OCI-LY7 (cell line): Measurements from ENCODE around the gene NCKAP5. TPM values are rescaled to one million over a fixed set of nuclear protein-coding genes. Genes with fewer than 3 reads are reported as not detected.

ENCODE experiments used
- BruUV-seq: library from RNA; stranded (reverse); fragments of 400-500 nt; replicated peaks from 2 replicates; lab custom pipeline; 2021; lab: Mats Ljungman, UMichigan
- CTCF ChIA-PET: fragments of 300-600 bp; sonication (Branson Sonifier 250); formaldehyde crosslinking; loops from one replicate; lab custom pipeline; 2022; ENCODE audit warnings: antibody characterized with exemption; ENCODE audit not compliant: unreplicated experiment; lab: Charles Lee
- POLR2A ChIA-PET: fragments of 300-600 bp; sonication (Branson Sonifier 250); formaldehyde crosslinking; loops from one replicate; lab custom pipeline; 2022; ENCODE audit warnings: antibody characterized with exemption; lab: Charles Lee
- DNase-seq: peaks from one replicate; pipeline ENCODE4 v3.0.0-alpha.2; 2015; ENCODE audit warnings: low spot score
- H2AFZ ChIP-seq: fragments of 200-600 bp; sonication (generic), shearing (Covaris generic); 2 replicates; pipeline ENCODE4 v1.6.1; 2014; ENCODE audit warnings: mild to moderate bottlenecking, antibody characterized with exemption, low read length, moderate library complexity
- H3K27ac ChIP-seq: fragments of 200-600 bp; sonication (generic); 2 replicates; pipeline ENCODE4 v1.5.1; 2014; ENCODE audit warnings: mixed run types, low read depth, mild to moderate bottlenecking, moderate library complexity, low read length, inconsistent platforms; ENCODE audit not compliant: poor library complexity, severe bottlenecking
- H3K36me3 ChIP-seq: fragments of 200-600 bp; sonication (generic); 2 replicates; pipeline ENCODE4 v1.6.1; 2014; ENCODE audit warnings: mild to moderate bottlenecking, antibody characterized with exemption, low read length, moderate library complexity, mixed read lengths; ENCODE audit not compliant: insufficient read depth
- H3K4me1 ChIP-seq: fragments of 200-600 bp; sonication (generic); 2 replicates; pipeline ENCODE4 v1.5.1; 2014; ENCODE audit warnings: mild to moderate bottlenecking, low read length; ENCODE audit not compliant: insufficient read depth, poor library complexity, severe bottlenecking
- H3K4me2 ChIP-seq: fragments of 200-600 bp; sonication (generic); 2 replicates; pipeline ENCODE4 v1.6.1; 2014; ENCODE audit warnings: mild to moderate bottlenecking, low read length
- H3K4me3 ChIP-seq: fragments of 200-600 bp; sonication (generic); 2 replicates; pipeline ENCODE4 v1.5.1; 2014; ENCODE audit warnings: mild to moderate bottlenecking, low read depth, low read length; ENCODE audit not compliant: poor library complexity, severe bottlenecking
- H3K79me2 ChIP-seq: fragments of 200-600 bp; sonication (generic); 2 replicates; pipeline ENCODE4 v1.6.1; 2016; ENCODE audit warnings: low read depth, mild to moderate bottlenecking, low read length, moderate library complexity, mixed read lengths; ENCODE audit not compliant: insufficient read depth
- H3K9me2 ChIP-seq: fragments of 200-600 bp; sonication (generic); 2 replicates; pipeline ENCODE4 v1.6.1; 2016; ENCODE audit warnings: mild to moderate bottlenecking, low read length, mixed read lengths; ENCODE audit not compliant: insufficient read depth
- H3K9me3 ChIP-seq: fragments of 200-600 bp; sonication (generic); 2 replicates; pipeline ENCODE4 v1.6.1; 2014; ENCODE audit warnings: mild to moderate bottlenecking, mixed run types, low read length, mixed read lengths
- H4K20me1 ChIP-seq: fragments of 200-600 bp; sonication (generic); 2 replicates; pipeline ENCODE4 v1.6.1; 2014; ENCODE audit warnings: mild to moderate bottlenecking, antibody characterized with exemption, low read length, moderate library complexity, mixed read lengths; ENCODE audit not compliant: insufficient read depth
- EZH2phosphoT487 ChIP-seq: fragments of 200-600 bp; sonication (generic); IDR thresholded peaks from 2 replicates; pipeline ENCODE4 v1.6.1; 2018; ENCODE audit warnings: low read depth, borderline replicate concordance, mild to moderate bottlenecking, mixed run types, antibody characterized with exemption, low read length, moderate library complexity, mixed read lengths
- intact Hi-C: fragments of 100-400 bp; cut with micrococcal nuclease; formaldehyde crosslinking; loops from one replicate; pipeline ENCODE4 v1.10.0; 2022; ENCODE audit not compliant: unreplicated experiment
- total RNA-seq, 2 experiments: library from RNA; depleted of rRNA in 1 of 2; stranded (reverse); fragments of >200 nt in 1 of 2; shearing (Covaris generic) in 1 of 2; gene quantifications; 2 replicates each; pipeline ENCODE4 v1.2.3, GENCODE V29; 2014 to 2022
- TF ChIP-seq, protein P1 (sequence below): fragments of 200-600 bp; sonication (generic); conservative IDR thresholded peaks from 2 replicates; pipeline ENCODE4 v1.5.1; 2014; ENCODE audit warnings: mild to moderate bottlenecking, antibody characterized with exemption, low read length, moderate library complexity, mixed read lengths

Gene NCKAP5
- total RNA-seq, 2 experiments from 2014 or later: not detected

DNA sequence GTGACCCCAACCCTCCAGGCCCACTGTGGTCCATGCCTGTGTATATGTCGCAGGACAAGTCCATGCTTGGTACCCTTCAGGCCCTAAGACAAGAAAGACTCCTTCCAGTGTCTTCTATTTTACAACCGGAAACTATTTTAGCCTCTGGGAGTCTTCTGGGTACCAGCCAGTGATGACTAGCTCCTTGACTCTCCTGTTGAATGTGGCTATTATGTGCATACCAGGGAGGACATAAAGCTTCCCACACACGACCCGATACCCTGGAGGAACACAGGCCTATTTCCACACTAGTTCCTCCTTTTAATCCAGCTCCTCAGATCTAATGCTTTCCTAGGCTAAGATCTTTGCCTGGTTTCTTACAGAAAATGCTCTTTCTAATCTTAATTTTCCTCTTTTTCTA is 178.1 kb downstream of the NCKAP5 start:
- Histone ChIP-seq H3K79me2 (no peaks in the 10 kb centered on the region), H3K4me3 (no peak overlapping the region), H3K9me2 (no peaks in the 10 kb centered on the region), H3K4me2 (no peak overlapping the region), H3K9me3 (no peaks in the 10 kb centered on the region), H3K4me1 (no peaks in the 10 kb centered on the region), H3K27ac (no peak overlapping the region), H4K20me1 (no peaks in the 10 kb centered on the region), H3K36me3 (no peaks in the 10 kb centered on the region), H2AFZ (no peak overlapping the region)
- POLR2A ChIA-PET: no interaction called here
- intact Hi-C loops: no loop called here
- TF ChIP-seq, protein P1, sequence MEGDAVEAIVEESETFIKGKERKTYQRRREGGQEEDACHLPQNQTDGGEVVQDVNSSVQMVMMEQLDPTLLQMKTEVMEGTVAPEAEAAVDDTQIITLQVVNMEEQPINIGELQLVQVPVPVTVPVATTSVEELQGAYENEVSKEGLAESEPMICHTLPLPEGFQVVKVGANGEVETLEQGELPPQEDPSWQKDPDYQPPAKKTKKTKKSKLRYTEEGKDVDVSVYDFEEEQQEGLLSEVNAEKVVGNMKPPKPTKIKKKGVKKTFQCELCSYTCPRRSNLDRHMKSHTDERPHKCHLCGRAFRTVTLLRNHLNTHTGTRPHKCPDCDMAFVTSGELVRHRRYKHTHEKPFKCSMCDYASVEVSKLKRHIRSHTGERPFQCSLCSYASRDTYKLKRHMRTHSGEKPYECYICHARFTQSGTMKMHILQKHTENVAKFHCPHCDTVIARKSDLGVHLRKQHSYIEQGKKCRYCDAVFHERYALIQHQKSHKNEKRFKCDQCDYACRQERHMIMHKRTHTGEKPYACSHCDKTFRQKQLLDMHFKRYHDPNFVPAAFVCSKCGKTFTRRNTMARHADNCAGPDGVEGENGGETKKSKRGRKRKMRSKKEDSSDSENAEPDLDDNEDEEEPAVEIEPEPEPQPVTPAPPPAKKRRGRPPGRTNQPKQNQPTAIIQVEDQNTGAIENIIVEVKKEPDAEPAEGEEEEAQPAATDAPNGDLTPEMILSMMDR: no peak
- TF ChIP-seq EZH2phosphoT487: no peak
- no TSS peak for BruUV-seq
- CTCF ChIA-PET: no interaction called here
- DNase-seq: no peak

DNA sequence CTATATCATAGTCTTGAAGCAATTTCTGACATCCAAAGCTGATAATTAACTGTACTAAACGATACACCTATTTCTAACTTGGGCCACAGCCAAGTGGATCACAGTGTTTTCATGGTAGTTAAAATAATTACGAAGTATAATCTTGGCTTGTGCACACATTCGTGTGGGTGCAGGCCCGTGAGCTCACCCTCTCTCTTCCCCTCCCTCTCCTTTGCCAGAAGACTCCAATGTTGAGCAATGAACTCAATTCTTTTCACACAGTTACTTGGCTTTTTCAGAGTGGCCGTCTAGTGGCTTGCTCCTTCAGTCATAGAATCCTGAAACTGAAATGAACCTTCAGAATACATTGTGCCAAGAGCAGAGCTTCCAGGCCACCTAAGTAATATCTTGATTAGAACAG is 178.7 kb downstream of the NCKAP5 start:
- POLR2A ChIA-PET: no interaction called here
- DNase-seq: no peak

DNA sequence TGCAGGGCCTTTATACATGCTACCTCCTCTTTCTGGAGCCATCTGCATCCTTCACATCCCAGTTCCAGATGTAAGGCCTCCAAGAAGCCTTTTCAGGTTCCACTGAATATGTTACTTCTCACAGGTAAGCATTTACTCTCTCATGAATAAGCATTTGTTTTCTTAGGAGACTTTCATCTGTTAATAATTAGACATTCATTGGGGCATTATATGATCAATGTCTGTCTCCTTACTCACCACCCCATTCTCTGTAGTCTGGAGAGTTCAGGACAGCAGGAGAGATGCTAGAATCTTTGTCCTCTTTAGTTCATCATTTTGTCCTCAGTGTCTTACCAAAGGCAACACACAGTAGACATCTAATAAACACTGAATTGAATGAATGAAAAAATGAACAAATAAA is 185.7 kb downstream of the NCKAP5 start:
- intact Hi-C loops: no loop called here
- Histone ChIP-seq H3K4me1 (no peaks in the 10 kb centered on the region), H4K20me1 (no peaks in the 10 kb centered on the region), H3K4me3 (no peak overlapping the region), H3K27ac (no peak overlapping the region), H3K36me3 (no peaks in the 10 kb centered on the region), H3K4me2 (no peak overlapping the region), H3K9me2 (no peaks in the 10 kb centered on the region), H3K9me3 (no peaks in the 10 kb centered on the region), H3K79me2 (no peaks in the 10 kb centered on the region), H2AFZ (no peak overlapping the region)
- ChIA-PET CTCF (no interaction called here), POLR2A (no interaction called here)
- BruUV-seq: no TSS peak
- no peak for TF ChIP-seq EZH2phosphoT487
- TF ChIP-seq, protein P1: no peak
- no peak for DNase-seq

More for the DNA sequence above, 178.7 kb downstream of the NCKAP5 start:
- H3K27ac ChIP-seq: no peak overlapping the region
- no peaks in the 10 kb centered on the region for H4K20me1 ChIP-seq
- no peaks in the 10 kb centered on the region for H3K79me2 ChIP-seq
- no peaks in the 10 kb centered on the region for H3K4me1 ChIP-seq
- CTCF ChIA-PET: no interaction called here
- no TSS peak for BruUV-seq
- H3K4me3 ChIP-seq: no peak overlapping the region
- intact Hi-C loops: no loop called here
- no peaks in the 10 kb centered on the region for H3K9me2 ChIP-seq
- H2AFZ ChIP-seq: no peak overlapping the region
- H3K9me3 ChIP-seq: no peaks in the 10 kb centered on the region
- H3K36me3 ChIP-seq: no peaks in the 10 kb centered on the region
- TF ChIP-seq, protein P1: no peak
- H3K4me2 ChIP-seq: no peak overlapping the region
